ENCODE results near the gene NR3C1.

GRCh38 chr5:143360755-143361154, 42.7 kb downstream of the NR3C1 start:
- TF ChIP-seq FOXK2 (IDR thresholded peaks at IDR 0.05) (no peak), L3MBTL2 (conservative IDR thresholded peaks at IDR 0.05) (no peak), BHLHE40 (IDR thresholded peaks at IDR 0.05; ENCODE audit: borderline replicate concordance) (no peak), FOXM1 (IDR thresholded peaks at IDR 0.05; ENCODE audit: borderline replicate concordance) (no peak), ZNF384 (IDR thresholded peaks at IDR 0.05) (no peak), SUZ12 (IDR thresholded peaks at IDR 0.05) (no peak), CTBP1 (IDR thresholded peaks at IDR 0.05; ENCODE audit: borderline replicate concordance) (no peak), SP1 (IDR thresholded peaks at IDR 0.05) (no peak), HDGF (IDR thresholded peaks at IDR 0.05; ENCODE audit: borderline replicate concordance) (no peak), LEF1 (IDR thresholded peaks at IDR 0.05; ENCODE audit: borderline replicate concordance) (no peak), ELF4 (IDR thresholded peaks at IDR 0.05) (no peak), FOXA1 (IDR thresholded peaks at IDR 0.05) (no peak), ARNT (IDR thresholded peaks at IDR 0.05) (no peak)

Data from HEK293T (cell line).